A549 treated with GW870086 at 1 μM for 4 hours (cell line): ENCODE measurements around the gene METTL15. TPM values are rescaled to one million over a fixed set of nuclear protein-coding genes. Genes with fewer than 3 reads are reported as not detected.

Experiments used
- total RNA-seq: library from RNA; stranded (reverse); fragments of 200-300 nt; extraction: Qiagen RNA extraction; gene quantifications from 5 replicates; pipeline ENCODE4 v1.2.3, GENCODE V29; 2022; ENCODE audit warnings: low read depth

Gene METTL15, protein sequence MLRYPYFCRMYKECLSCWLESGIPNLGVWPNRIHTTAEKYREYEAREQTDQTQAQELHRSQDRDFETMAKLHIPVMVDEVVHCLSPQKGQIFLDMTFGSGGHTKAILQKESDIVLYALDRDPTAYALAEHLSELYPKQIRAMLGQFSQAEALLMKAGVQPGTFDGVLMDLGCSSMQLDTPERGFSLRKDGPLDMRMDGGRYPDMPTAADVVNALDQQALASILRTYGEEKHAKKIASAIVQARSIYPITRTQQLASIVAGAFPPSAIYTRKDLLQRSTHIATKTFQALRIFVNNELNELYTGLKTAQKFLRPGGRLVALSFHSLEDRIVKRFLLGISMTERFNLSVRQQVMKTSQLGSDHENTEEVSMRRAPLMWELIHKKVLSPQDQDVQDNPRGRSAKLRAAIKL
- total RNA-seq: 5.3 to 7.6 TPM (median 7.1 TPM) in 5 replicates

DNA sequence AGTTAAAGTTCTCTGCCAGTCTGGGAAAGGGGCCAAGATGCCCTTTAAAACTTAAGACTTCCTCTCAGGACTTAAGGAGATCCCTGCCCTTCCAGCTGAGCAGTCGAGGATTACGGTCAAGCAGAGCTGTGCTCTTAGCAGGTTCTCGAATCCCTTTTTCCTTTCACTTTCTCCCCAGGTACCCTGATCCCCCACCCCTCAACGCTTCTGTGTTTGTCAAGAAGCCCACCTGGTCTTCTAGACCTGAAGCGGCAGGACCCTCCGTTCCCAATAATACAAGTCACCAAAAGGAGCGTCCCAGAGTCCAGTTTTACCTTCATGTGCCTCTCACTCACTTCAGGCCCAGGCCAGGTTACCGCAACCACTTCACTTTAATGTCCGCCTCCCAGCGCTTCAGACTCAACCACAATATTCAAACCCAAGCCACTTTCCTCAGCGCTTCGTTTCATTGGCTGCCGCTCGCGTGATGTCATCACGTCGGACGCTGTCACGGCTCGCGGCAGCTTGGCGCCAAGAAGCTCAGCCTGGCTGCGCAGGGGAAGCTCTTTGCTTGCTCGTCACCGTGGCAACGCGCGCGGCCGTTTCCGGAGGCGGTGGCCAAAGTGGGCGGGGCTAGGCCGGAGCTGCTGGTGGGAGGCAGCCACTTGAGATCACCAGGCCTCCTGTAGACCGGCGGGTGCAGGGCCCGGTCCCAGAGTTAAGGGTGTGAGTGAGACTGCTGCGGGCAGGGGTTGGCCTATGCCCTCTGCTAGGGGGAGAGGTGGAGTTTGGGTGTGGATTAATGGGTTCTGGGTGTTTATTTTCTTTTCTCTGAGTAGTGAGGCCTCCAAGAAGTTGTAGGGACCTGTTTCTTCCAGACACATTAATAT, at the start of gene METTL15, which contains the start of gene KIF18A:
TSS of gene METTL15 (plus strand) at position 639 of the 869 bp plus-strand sequence. CDS start 4,947 bp downstream, outside the sequence.
TSS of gene KIF18A (minus strand) at position 407 of the 869 bp plus-strand sequence. CDS start 10,209 bp downstream, outside the sequence.

Other genes with a start within 250 kb of the METTL15 start
- 11.3 to 16.5 TPM (median 14.2 TPM) in 5 replicates for gene KIF18A, start 232 bp upstream of the METTL15 start, total RNA-seq